Lower lobe of right lung (tissue), 2 donors: ENCODE data around the gene SURF1. TPM values are rescaled to one million over a fixed set of nuclear protein-coding genes. Genes with fewer than 3 reads are reported as not detected.
"Not testable (repeated sequence)": the region's sequence is repeated elsewhere in the genome, so short reads cannot be mapped to it uniquely, and the experiment has no call there.

Experiments
- ATAC-seq, 2 donors: fragments of 200-7000 bp; cut with Tn5 transposase; one replicate each; pipeline ENCODE4 v1.9.1; 2020 to 2022; ENCODE audit warnings: mild to moderate bottlenecking in 2 of 2, moderate library complexity in 2 of 2
- DNase-seq: peaks from one replicate; pipeline ENCODE4 v3.0.0-alpha.2; 2020
- H3K27ac ChIP-seq: fragments of 200-600 bp; one replicate; pipeline ENCODE4 v1.8.0; 2022
- H3K27me3 ChIP-seq: fragments of 200-600 bp; one replicate; pipeline ENCODE4 v1.8.0; 2022; ENCODE audit warnings: low read depth
- H3K36me3 ChIP-seq: fragments of 200-600 bp; one replicate; pipeline ENCODE4 v1.8.0; 2022; ENCODE audit warnings: mild to moderate bottlenecking
- H3K4me1 ChIP-seq: fragments of 200-600 bp; one replicate; pipeline ENCODE4 v1.8.0; 2022
- H3K4me3 ChIP-seq: fragments of 200-600 bp; one replicate; pipeline ENCODE4 v1.8.0; 2022; ENCODE audit warnings: mild to moderate bottlenecking
- H3K9me3 ChIP-seq: fragments of 200-600 bp; one replicate; pipeline ENCODE4 v1.8.0; 2022
- CTCF ChIP-seq: fragments of 200-600 bp; IDR thresholded peaks from one replicate; pipeline ENCODE4 v1.8.0; 2022; ENCODE audit warnings: antibody characterized with exemption, mild to moderate bottlenecking
- intact Hi-C: fragments of 100-400 bp; cut with DNase I; formaldehyde crosslinking; loops from one replicate; pipeline ENCODE4 v1.11.0; 2022
- total RNA-seq: library from RNA; stranded (reverse); fragmentation: NEBNext Ultra II Directional; extraction: Animal tissue kit (Norgen Biotek cat#: 25700); gene quantifications from one replicate; pipeline ENCODE4 v1.2.1, GENCODE V29; 2021
- donor health status: DM: no; HTN: yes; CAD: no; lungs with severe emphysema.

The SURF1 gene
- total RNA-seq, 1 donor from 2014 or later: 49.4 TPM

GRCh38 chr9:133323991-133324703, 32.1 kb downstream of the SURF1 start:
- no peaks in the 10 kb centered on the region for H3K4me1 ChIP-seq
- H3K27ac ChIP-seq: no peak overlapping the region
- ATAC-seq (no peak), DNase-seq (no peak)
- H3K9me3 ChIP-seq: no peaks in the 10 kb centered on the region
- H3K36me3 ChIP-seq: no peaks in the 10 kb centered on the region
- intact Hi-C loops: no loop called here
- no peaks in the 10 kb centered on the region for H3K27me3 ChIP-seq
- H3K4me3 ChIP-seq: no peak overlapping the region
- TF ChIP-seq CTCF: no peak

DNA sequence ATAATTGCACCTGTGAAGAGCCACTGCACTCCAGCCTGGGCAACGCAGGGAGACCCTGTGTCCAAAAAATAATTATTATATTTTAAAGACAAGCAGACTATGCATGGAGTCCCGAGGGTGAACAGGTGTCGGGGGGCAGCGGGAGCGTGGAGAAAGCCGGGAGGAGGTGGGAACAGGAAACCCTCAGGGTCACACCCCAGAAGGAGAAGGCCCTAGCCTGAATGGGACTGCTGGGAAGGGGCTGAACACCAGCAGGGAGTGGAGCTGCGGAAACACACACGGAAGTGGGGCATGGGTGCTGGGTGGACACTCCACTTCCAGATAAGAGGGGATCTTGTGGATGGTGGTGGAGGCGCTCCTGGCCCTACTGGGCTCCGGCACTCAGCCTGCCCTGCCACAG, 33.1 kb downstream of the SURF1 start:
- H3K27me3 ChIP-seq: no peaks in the 10 kb centered on the region
- ATAC-seq: no peak
- no peaks in the 10 kb centered on the region for H3K4me1 ChIP-seq
- H3K27ac ChIP-seq: no peak overlapping the region
- H3K4me3 ChIP-seq: no peak overlapping the region
- TF ChIP-seq CTCF: no peak
- H3K9me3 ChIP-seq: no peaks in the 10 kb centered on the region
- DNase-seq: no peak
- intact Hi-C loops: no loop called here
- no peaks in the 10 kb centered on the region for H3K36me3 ChIP-seq

GRCh38 chr9:133322701-133323100, 33.6 kb downstream of the SURF1 start:
- Histone ChIP-seq H3K9me3 (no peaks in the 10 kb centered on the region), H3K4me3 (no peak overlapping the region), H3K36me3 (no peaks in the 10 kb centered on the region), H3K27ac (no peak overlapping the region), H3K4me1 (no peaks in the 10 kb centered on the region), H3K27me3 (no peaks in the 10 kb centered on the region)
- intact Hi-C loops: no loop called here
- no peak for ATAC-seq
- no peak for TF ChIP-seq CTCF
- DNase-seq: no peak

DNA sequence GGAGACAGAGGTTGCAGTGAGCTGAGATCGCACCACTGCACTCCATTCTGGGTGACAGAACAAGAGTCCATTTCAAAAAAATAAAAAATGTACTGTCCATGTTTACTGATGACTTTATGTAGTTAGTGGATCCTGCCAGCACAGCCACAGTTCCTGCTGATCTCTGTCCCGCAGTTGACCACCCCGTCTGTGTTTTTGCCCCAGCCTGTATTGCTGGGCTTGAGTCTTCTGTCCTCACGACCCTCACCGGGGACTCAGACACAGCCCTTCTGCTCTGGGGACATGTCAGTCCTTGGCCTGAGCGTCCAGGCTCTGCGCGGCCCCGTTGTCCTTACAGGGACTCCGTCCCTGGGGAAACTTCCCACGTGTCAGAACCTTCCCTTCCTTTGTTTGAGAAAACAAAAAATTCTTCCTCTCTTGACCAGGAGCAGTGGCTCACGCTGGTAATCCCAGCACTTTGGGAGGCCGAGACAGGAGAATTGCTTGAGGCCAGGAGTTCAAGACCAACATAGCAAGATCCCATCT, 34.8 kb downstream of the SURF1 start:
- Histone ChIP-seq H3K4me1 (no peaks in the 10 kb centered on the region), H3K27ac (no peak overlapping the region), H3K36me3 (no peaks in the 10 kb centered on the region), H3K4me3 (no peak overlapping the region), H3K9me3 (no peaks in the 10 kb centered on the region), H3K27me3 (no peaks in the 10 kb centered on the region)
- TF ChIP-seq CTCF: no peak
- ATAC-seq (no peak), DNase-seq (no peak)
- intact Hi-C loops: no loop called here

GRCh38 chr9:133320421-133320881, 35.8 kb downstream of the SURF1 start:
- intact Hi-C loops: no loop called here

GRCh38 chr9:133317551-133317950, 38.7 kb downstream of the SURF1 start:
- intact Hi-C loops: not testable (repeated sequence)

More at GRCh38 chr9:133320421-133320881, 35.8 kb downstream of the SURF1 start:
- no peaks in the 10 kb centered on the region for H3K4me1 ChIP-seq
- H3K27ac ChIP-seq: no peak overlapping the region
- H3K36me3 ChIP-seq: no peaks in the 10 kb centered on the region
- H3K4me3 ChIP-seq: no peak overlapping the region
- ATAC-seq (no peak), DNase-seq (no peak)
- no peaks in the 10 kb centered on the region for H3K9me3 ChIP-seq
- H3K27me3 ChIP-seq: no peaks in the 10 kb centered on the region
- TF ChIP-seq CTCF: no peak

More at GRCh38 chr9:133317551-133317950, 38.7 kb downstream of the SURF1 start:
- H3K36me3 ChIP-seq, ATAC-seq, H3K4me3 ChIP-seq, H3K9me3 ChIP-seq, H3K27ac ChIP-seq, H3K4me1 ChIP-seq, DNase-seq, H3K27me3 ChIP-seq: not testable (repeated sequence)
